RWPE1 (cell line): ENCODE results near the gene AKAP13.

Experiments used
- CTCF ChIA-PET: fragments of 350-600 bp; sonication (Branson Sonifier 250); formaldehyde crosslinking; extraction: SDS; loops from one replicate; lab custom pipeline; 2021; lab: Yijun Ruan, JAX
- POLR2A ChIA-PET: fragments of 400-600 bp; formaldehyde crosslinking; extraction: SDS; loops from one replicate; lab custom pipeline; 2020; ENCODE audit warnings: antibody characterized with exemption; ENCODE audit not compliant: low non-redundant PET; lab: Yijun Ruan, JAX
- DNase-seq: peaks from one replicate; pipeline ENCODE4 v3.0.0; 2012; ENCODE audit warnings: low spot score
- H3K27ac ChIP-seq: fragments of 450-650 bp; 2 replicates; pipeline ENCODE4 v1.5.1; 2017
- CTCF ChIP-seq: fragments of 450-650 bp; conservative IDR thresholded peaks from 2 replicates; pipeline ENCODE4 v1.5.1; 2017; ENCODE audit warnings: low read depth, mild to moderate bottlenecking

The AKAP13 gene

GRCh38 chr15:85748729-85749128, 368.3 kb downstream of the AKAP13 start:
- ChIA-PET CTCF (interaction anchor here (0.6 to 0.7 kb wide), 4 partner anchors 12 to 94 kb away, joined by 3 to 5 read pairs (median 3); no protein-coding TSS in a partner anchor), POLR2A (no interaction called here)
- DNase-seq: no peak
- no peak for TF ChIP-seq CTCF
- peak overlapping the region; percentile 22 for H3K27ac ChIP-seq

GRCh38 chr15:85749261-85750151, 369.1 kb downstream of the AKAP13 start:
- ChIA-PET POLR2A (no interaction called here), CTCF (interaction anchor here (0.6 to 0.7 kb wide), 6 partner anchors 12 to 441 kb away, joined by 3 to 5 read pairs (median 3); no protein-coding TSS in a partner anchor)
- no peak for DNase-seq
- no peak for TF ChIP-seq CTCF
- H3K27ac ChIP-seq: peak overlapping the region; percentile 78

GRCh38 chr15:85750319-85751290, 370.2 kb downstream of the AKAP13 start:
- DNase-seq: no peak
- H3K27ac ChIP-seq: peak overlapping the region; percentile 78
- POLR2A ChIA-PET: no interaction called here
- no peak for TF ChIP-seq CTCF
- CTCF ChIA-PET: interaction anchor here (0.6 kb wide), 3 partner anchors 13 to 442 kb away, joined by 3 to 5 read pairs (median 3); no protein-coding TSS in a partner anchor

GRCh38 chr15:85751291-85752123, 371.1 kb downstream of the AKAP13 start:
- H3K27ac ChIP-seq: peak overlapping the region; percentile 78
- CTCF ChIA-PET: no interaction called here
- POLR2A ChIA-PET: no interaction called here
- TF ChIP-seq CTCF: no peak
- no peak for DNase-seq

- ChIA-PET POLR2A (no interaction called here), CTCF (interaction anchor here (0.6 to 1.0 kb wide), 2 partner anchors 22 to 49 kb away, joined by 3 to 4 read pairs; no protein-coding TSS in a partner anchor)
- TF ChIP-seq CTCF: no peak
- DNase-seq: no peak
- H3K27ac ChIP-seq: peak overlapping the region; percentile 78
These were observed 371.7 kb downstream of the AKAP13 start for GRCh38 chr15:85752124-85752475.
